HG03064 (cell line): ENCODE results near the gene PLA2G2E.
"Not testable (repeated sequence)": the region's sequence is repeated elsewhere in the genome, so short reads cannot be mapped to it uniquely, and the experiment has no call there.

ENCODE experiments used
- ATAC-seq: cut with Tn5 transposase; IDR thresholded peaks from one replicate; pipeline ENCODE4 v1.9.1; 2021; ENCODE audit warnings: low read depth; ENCODE audit not compliant: unreplicated experiment

PLA2G2E gene

DNA sequence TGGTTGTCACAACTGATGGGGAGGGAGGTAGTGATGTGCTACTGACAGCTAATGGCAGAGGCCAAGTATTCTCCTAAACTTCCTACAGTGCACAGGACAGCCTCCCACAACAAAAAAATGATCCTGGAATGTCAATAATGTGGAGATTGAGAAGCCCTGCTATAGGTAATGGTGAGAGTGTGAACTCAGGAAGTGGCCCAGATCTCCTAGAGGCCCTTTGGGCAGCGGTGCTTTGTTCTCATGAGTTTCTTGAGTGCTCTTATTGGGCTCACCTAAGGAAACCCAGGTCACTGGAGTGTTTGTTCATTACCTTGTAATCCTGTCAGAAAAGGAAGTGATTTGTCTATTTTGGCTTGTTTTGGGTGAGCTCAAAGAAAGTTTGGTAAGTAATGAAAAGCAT lies 35.3 kb downstream of the PLA2G2E start:
- no peak for ATAC-seq

DNA sequence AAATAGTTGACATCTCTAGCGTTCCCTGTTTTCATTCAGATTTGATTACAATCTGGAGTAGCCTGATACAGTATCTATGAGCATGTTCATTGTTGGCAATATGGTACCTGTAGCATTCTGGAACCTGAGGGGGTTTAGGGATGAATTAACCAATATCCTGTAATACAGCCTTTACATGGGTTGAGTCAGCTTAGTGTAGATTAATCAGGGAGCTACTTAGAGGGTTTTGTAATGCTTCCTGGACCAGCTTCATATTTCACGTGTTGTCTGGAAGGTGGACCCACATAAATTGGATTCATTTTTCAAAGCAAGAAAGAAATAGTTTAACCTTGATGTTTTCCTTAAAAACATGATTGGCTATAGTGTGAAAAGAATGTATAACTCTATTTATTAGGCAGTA lies 37.6 kb downstream of the PLA2G2E start:
- ATAC-seq: no peak

DNA sequence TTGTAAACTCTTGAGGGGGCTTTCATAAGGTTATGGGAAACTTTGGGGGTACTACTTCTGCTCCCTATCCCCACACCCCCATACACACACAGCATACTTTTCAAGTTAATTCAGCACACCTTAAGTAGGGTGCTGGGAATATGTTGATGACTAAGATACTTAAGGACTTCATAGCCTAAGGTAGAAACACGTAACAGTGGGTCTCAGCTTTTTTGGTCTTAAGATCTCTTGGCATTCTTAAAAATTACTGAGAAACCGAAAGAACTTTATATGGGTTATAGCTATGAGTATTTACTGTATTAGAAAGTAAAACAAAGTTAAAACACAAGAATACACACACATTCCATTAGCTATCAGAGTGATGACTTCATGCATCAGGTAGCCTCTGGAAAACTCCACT lies 39.1 kb downstream of the PLA2G2E start:
- ATAC-seq: no peak

DNA sequence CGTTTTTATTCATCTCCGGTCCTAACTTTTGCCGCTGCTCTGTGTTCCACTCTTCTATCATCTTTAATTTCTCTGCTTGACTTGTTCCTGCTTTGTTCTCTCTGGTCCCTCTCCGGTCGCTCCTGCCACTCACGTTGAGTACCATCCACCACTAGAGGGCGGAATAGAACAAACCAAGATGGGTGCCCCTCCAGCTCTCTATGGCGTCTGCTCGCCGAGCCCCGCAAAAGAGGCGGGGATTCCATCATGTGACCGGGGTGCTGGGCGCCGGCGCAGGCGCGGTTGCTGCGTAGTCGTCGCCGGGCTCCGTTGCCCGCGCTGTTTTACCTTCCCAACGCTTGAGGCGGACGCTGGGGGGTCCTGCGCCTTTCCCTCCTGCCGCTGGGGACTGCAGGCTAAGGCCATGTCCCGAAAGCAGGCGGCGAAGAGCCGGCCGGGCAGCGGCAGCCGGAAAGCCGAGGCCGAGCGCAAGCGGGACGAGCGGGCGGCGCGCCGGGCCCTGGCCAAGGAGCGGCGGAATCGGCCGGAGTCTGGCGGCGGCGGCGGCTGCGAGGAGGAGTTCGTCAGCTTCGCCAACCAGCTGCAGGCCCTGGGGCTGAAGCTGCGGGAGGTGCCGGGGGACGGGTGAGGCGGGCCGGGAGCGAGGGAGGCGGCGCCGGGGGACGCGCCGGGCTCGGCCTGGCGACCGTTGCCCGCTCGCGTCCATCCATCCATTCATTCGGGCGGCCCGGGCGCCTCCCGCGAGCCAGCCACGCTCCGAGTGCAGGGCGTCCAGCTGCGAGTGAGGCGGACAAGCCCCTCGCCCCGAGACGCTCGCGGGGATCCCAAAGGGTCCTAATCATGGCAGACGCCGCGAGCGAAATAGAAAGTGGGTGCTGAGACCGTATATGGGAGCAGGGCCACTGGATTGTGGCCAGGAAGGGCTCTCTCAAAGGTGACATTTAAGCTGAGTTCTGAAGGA lies 41.0 kb downstream of the PLA2G2E start, which contains the start of gene OTUD3:
OTUD3 (plus strand) TSS at position 285 of the 961 bp plus-strand sequence; CDS start at position 404, 119 bp downstream.
- peak; percentile 85 for ATAC-seq

DNA sequence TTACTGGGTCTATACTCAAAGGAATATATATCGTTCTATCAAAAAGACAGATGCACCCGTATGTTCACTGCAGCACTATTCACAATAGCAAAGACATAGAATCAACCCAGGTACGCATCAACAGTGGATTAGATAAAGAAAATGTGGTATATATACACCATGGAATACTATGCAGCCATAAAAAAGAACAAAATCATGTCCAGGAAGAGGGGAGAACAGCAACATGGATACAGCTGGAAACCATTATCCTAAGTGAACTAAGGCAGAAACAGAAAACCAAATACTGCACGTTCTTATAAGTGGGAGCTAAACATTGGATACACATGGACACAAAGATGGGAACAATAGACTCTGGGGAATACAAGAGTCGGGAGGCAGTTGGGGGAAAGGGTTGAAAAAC lies 42.6 kb downstream of the PLA2G2E start:
- ATAC-seq: not testable (repeated sequence)

DNA sequence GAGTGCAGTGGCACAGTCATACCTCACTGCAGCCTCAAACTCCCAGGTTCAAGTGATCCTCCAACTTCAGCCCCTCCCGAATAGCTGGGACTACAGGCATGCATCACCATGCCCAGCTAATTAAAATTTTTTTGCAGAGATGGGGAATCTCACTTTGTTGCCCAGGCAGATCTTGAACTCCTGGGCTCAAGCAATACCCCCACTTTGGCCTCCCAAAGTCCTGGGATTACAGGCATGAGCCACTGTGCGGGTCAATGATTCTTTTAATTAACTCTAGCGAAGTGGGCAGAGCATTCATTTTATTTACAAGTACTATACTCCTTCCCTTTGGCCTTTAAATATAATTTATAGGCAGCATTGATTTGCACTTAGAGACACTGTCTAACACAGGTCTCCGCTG lies 43.8 kb downstream of the PLA2G2E start:
- no peak for ATAC-seq

DNA sequence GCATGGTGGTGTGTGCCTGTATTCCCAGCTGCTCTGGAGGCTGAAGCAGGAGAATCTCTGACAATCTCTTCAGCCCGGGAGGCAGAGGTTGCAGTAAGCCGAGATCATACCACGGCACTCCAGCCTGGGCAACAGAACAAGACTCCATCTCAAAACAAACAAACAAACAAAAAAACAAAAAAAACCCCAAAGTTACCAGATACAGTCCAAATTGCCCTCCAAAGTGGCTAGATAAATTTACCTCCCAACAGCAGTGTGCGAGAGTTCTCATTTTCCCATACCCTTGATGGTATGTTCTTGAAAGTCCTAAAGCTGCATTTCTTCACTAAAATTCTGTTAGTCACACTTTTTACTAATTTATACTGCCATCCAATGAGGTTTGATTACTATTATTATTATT lies 44.2 kb downstream of the PLA2G2E start:
- ATAC-seq: no peak

DNA sequence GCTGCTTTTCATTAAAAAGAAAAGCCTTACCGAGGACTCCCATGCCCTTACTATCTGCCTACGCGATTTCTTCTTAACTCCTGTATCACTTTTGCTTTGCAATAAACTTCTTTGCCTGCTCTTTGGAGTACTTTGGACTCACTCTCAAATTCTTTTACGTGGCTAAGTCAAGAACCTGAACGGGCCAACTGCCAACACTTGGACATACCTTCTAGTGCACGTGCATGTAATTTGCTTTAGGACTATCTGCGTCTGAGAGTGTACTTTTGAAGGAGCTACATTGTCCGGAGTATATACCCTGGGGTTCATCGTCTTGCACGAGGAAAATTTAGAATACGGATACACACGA lies 44.8 kb downstream of the PLA2G2E start:
- ATAC-seq: no peak

DNA sequence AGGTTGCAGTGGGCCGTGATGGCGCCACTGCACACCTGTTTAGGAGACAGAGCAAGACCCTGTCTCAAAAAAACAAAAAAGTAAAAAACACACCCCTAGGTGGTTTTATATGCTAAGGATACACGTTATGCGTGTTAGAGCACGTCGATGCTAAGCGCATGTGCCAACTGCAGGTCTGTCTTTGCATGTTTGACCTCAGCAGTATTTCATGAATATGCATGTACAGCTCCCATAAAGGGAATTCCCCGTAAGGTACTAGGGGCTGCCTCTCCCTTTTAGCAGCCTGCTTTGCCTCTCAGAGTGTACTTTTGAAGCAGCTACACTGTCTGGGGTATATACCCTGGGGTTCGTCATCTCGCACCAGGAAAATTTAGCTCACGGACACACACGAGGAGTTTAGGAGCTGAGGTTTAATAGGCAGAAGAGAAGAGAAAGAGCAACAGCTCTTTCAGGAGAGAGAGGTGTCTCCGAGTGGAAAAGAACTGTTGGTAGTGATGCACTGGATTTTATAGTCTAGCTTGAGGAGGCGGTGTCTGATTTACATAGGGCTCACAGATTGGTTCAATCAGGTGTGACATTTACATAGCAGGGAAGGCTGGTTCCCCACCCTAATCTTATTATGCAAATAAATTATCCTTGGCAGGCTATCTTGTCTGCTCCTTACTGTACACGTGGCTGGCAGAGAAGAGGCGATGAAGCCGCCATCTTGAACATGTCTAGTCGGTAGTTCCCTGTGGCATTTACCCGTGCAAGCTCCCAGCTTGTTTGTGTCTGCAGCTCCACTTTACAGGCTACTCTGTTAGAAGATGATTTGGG lies 45.4 kb downstream of the PLA2G2E start:
- ATAC-seq: no peak

DNA sequence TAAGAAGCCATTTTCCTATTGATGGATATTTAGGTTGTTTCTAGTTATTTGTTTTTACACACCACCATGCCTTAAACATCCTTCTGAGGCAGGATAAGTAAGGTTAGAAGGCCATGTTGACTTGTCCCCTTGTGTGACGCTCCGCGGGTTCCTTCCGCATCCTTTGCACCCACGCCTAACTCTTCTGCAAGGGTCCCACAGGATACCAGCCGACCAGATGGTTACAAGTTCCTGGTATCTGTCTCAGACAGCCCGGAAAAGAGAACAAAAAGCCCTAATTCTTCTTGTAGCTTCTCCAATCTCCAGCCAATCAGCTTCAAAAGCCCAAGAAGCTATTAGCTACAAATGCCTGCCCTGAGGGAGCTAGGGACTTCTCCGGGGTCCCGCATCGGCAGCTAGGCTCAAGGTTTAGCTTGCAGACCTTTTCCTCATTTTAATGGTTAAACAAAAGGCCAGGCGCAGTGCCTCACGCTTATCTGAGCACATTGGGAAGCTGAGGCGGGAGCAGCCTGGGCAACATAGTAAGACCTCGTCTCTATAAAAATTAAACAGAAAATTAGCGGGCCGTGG lies 46.2 kb downstream of the PLA2G2E start:
- no peak for ATAC-seq

DNA sequence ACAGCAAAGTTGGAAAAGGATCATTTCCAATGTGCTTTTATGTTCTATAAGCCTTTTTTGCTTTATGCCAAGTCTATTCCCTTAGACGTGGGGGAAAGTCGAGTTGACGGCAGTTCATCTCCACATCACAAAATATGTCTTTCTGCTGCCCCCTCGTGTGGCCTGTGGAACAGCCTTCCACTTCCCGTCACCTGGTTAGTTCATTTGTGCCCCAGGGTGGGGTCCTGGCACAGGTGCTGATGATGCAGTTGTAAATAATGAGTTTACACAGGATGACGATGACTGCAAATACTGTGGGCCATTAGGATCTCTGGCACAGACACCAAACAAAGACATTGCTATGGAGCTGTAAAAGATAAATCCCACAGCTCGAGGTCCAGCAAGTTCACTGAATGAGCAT lies 51.2 kb downstream of the PLA2G2E start:
- ATAC-seq: no peak
